T-helper 1 cell treated with Interleukin-12 subunit alpha and Interleukin-12 subunit beta and Interleukin-4 antibody, amounts not matched to agents 30 μg/mL and 1 μg/mL, for 36 hours (primary cell): ENCODE data around the gene GPR42.

ENCODE experiments used
- H3K27ac Mint-ChIP-seq: one replicate; pipeline ENCODE4 v1.8.0; 2021; ENCODE audit warnings: mild to moderate bottlenecking, mixed read lengths
- H3K27me3 Mint-ChIP-seq: one replicate; pipeline ENCODE4 v1.8.0; 2021; ENCODE audit warnings: low read depth, mixed read lengths
- H3K36me3 Mint-ChIP-seq: one replicate; pipeline ENCODE4 v1.8.0; 2021; ENCODE audit warnings: low read depth, mixed read lengths
- H3K4me1 Mint-ChIP-seq: one replicate; pipeline ENCODE4 v1.8.0; 2021; ENCODE audit warnings: low read depth, mixed read lengths
- H3K4me3 Mint-ChIP-seq: one replicate; pipeline ENCODE4 v1.8.0; 2021; ENCODE audit warnings: mild to moderate bottlenecking, moderate library complexity, mixed read lengths
- H3K9me3 Mint-ChIP-seq: one replicate; pipeline ENCODE4 v1.8.0; 2021; ENCODE audit warnings: mixed read lengths

GPR42 gene

GRCh38 chr19:35370722-35371121 lies at the start of gene GPR42:
TSS of gene GPR42 (plus strand) at chr19:35371068. CDS start at chr19:35371360, 292 bp downstream.
- Mint-ChIP-seq H3K27me3 (peaks cover 47% of the 10 kb centered on the region), H3K4me1 (peaks cover 3% of the 10 kb centered on the region), H3K9me3 (no peaks in the 10 kb centered on the region), H3K36me3 (no peaks in the 10 kb centered on the region), H3K27ac (no peak within 1 kb of the TSS), H3K4me3 (no peak within 1 kb of the TSS)

- peaks cover 15% of the 10 kb centered on the region for H3K27me3 Mint-ChIP-seq
- no peaks in the 10 kb centered on the region for H3K36me3 Mint-ChIP-seq
- H3K27ac Mint-ChIP-seq, result no peak overlapping the region
- H3K9me3 Mint-ChIP-seq, result peaks cover 4% of the 10 kb centered on the region
- H3K4me1 Mint-ChIP-seq, result peaks cover 6% of the 10 kb centered on the region
- H3K4me3 Mint-ChIP-seq, result no peak overlapping the region
Observed at GRCh38 chr19:35321291-35321690, 49.6 kb upstream of the GPR42 start.

- H3K4me1 Mint-ChIP-seq, result peaks cover 6% of the 10 kb centered on the region
- H3K9me3 Mint-ChIP-seq, result peaks cover 4% of the 10 kb centered on the region
- peaks cover 15% of the 10 kb centered on the region for H3K27me3 Mint-ChIP-seq
- no peak overlapping the region for H3K27ac Mint-ChIP-seq
- no peak overlapping the region for H3K4me3 Mint-ChIP-seq
- no peaks in the 10 kb centered on the region for H3K36me3 Mint-ChIP-seq
Observed at GRCh38 chr19:35322014-35322413, 48.9 kb upstream of the GPR42 start.

GRCh38 chr19:35327642-35328041 lies 43.2 kb upstream of the GPR42 start:
- H3K27me3 Mint-ChIP-seq, result peaks cover 15% of the 10 kb centered on the region
- H3K4me3 Mint-ChIP-seq, result no peak overlapping the region
- peaks cover 10% of the 10 kb centered on the region for H3K4me1 Mint-ChIP-seq
- no peaks in the 10 kb centered on the region for H3K9me3 Mint-ChIP-seq
- H3K36me3 Mint-ChIP-seq, result no peaks in the 10 kb centered on the region
- H3K27ac Mint-ChIP-seq, result no peak overlapping the region

- Mint-ChIP-seq H3K9me3 (no peaks in the 10 kb centered on the region), H3K4me1 (peaks cover 17% of the 10 kb centered on the region), H3K27me3 (peaks cover 15% of the 10 kb centered on the region), H3K4me3 (peak within 1 kb of the TSS; percentile 15), H3K36me3 (no peaks in the 10 kb centered on the region), H3K27ac (no peak within 1 kb of the TSS)
Observed at GRCh38 chr19:35328851-35329285, 42.0 kb upstream of the GPR42 start, which contains the start of gene CD22. TSS of gene CD22 (plus strand) at chr19:35329187. CDS start at chr19:35332041, 2,854 bp downstream.

GRCh38 chr19:35329323-35329722 lies 41.5 kb upstream of the GPR42 start:
- Mint-ChIP-seq H3K27me3 (peaks cover 15% of the 10 kb centered on the region), H3K4me1 (peaks cover 17% of the 10 kb centered on the region), H3K9me3 (no peaks in the 10 kb centered on the region), H3K36me3 (no peaks in the 10 kb centered on the region), H3K27ac (no peak overlapping the region), H3K4me3 (no peak overlapping the region)

- Mint-ChIP-seq H3K27ac (no peak overlapping the region), H3K9me3 (no peaks in the 10 kb centered on the region), H3K4me1 (peaks cover 19% of the 10 kb centered on the region), H3K4me3 (no peak overlapping the region), H3K36me3 (no peaks in the 10 kb centered on the region), H3K27me3 (peaks cover 8% of the 10 kb centered on the region)
Observed at GRCh38 chr19:35330475-35330874, 40.4 kb upstream of the GPR42 start.

GRCh38 chr19:35331551-35332214 lies 39.2 kb upstream of the GPR42 start:
- Mint-ChIP-seq H3K27me3 (peaks cover 3% of the 10 kb centered on the region), H3K4me1 (peaks cover 19% of the 10 kb centered on the region), H3K36me3 (no peaks in the 10 kb centered on the region), H3K9me3 (no peaks in the 10 kb centered on the region), H3K4me3 (no peak overlapping the region), H3K27ac (no peak overlapping the region)

- Mint-ChIP-seq H3K4me3 (no peak overlapping the region), H3K9me3 (no peaks in the 10 kb centered on the region), H3K27me3 (peaks cover under 1% of the 10 kb centered on the region), H3K4me1 (peaks cover 19% of the 10 kb centered on the region), H3K27ac (peak overlapping the region; percentile 7), H3K36me3 (no peaks in the 10 kb centered on the region)
Observed at GRCh38 chr19:35332817-35333216, 38.1 kb upstream of the GPR42 start.

GRCh38 chr19:35334144-35334753 lies 36.6 kb upstream of the GPR42 start:
- H3K4me1 Mint-ChIP-seq, result peaks cover 14% of the 10 kb centered on the region
- H3K27me3 Mint-ChIP-seq, result no peaks in the 10 kb centered on the region
- H3K27ac Mint-ChIP-seq, result no peak overlapping the region
- H3K9me3 Mint-ChIP-seq, result no peaks in the 10 kb centered on the region
- H3K4me3 Mint-ChIP-seq, result no peak overlapping the region
- no peaks in the 10 kb centered on the region for H3K36me3 Mint-ChIP-seq

GRCh38 chr19:35336166-35336955 lies 34.5 kb upstream of the GPR42 start:
- Mint-ChIP-seq H3K36me3 (no peaks in the 10 kb centered on the region), H3K4me3 (no peak overlapping the region), H3K27ac (peak overlapping the region; percentile 54), H3K9me3 (no peaks in the 10 kb centered on the region), H3K27me3 (no peaks in the 10 kb centered on the region), H3K4me1 (peaks cover 12% of the 10 kb centered on the region)

- H3K27ac Mint-ChIP-seq, result no peak overlapping the region
- no peak overlapping the region for H3K4me3 Mint-ChIP-seq
- H3K27me3 Mint-ChIP-seq, result peaks cover 2% of the 10 kb centered on the region
- H3K9me3 Mint-ChIP-seq, result no peaks in the 10 kb centered on the region
- no peaks in the 10 kb centered on the region for H3K36me3 Mint-ChIP-seq
- peaks cover 12% of the 10 kb centered on the region for H3K4me1 Mint-ChIP-seq
Observed at GRCh38 chr19:35337097-35337983, 33.5 kb upstream of the GPR42 start.

GRCh38 chr19:35337984-35338296 lies 32.9 kb upstream of the GPR42 start:
- Mint-ChIP-seq H3K36me3 (no peaks in the 10 kb centered on the region), H3K27me3 (peaks cover 5% of the 10 kb centered on the region), H3K9me3 (no peaks in the 10 kb centered on the region), H3K4me1 (peaks cover 7% of the 10 kb centered on the region), H3K4me3 (no peak overlapping the region), H3K27ac (no peak overlapping the region)

- Mint-ChIP-seq H3K4me3 (no peak overlapping the region), H3K4me1 (no peaks in the 10 kb centered on the region), H3K27me3 (peaks cover 15% of the 10 kb centered on the region), H3K27ac (no peak overlapping the region), H3K36me3 (no peaks in the 10 kb centered on the region), H3K9me3 (no peaks in the 10 kb centered on the region)
Observed at GRCh38 chr19:35340431-35340830, 30.4 kb upstream of the GPR42 start.
